ENCODE measurements around the gene IL12RB2.

IL12RB2 gene

DNA sequence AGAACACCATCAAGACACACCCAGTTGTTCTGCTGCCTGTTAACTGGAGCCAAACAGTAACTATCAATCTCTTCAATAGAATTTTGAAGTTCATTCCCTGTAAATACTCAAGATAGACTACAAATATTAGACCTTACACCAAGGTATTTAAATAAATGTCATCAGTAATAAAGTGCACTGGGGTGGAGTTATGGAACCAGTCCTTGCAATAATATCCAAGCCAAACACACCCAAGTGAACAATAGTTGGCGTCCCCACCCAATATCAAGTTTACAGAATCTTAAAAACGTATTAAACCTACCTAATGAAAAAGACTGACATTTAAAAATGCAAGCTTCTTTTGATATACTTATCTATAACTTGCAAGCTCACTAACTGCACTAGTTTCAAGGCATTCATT is 119.8 kb downstream of the IL12RB2 start:
- Histone ChIP-seq H3K36me3 (ENCODE audit: control insufficient read depth, insufficient read depth, low read length) (peaks cover 3% of the 10 kb centered on the region), H3K18ac (ENCODE audit: low read length) (no peak overlapping the region), H3K27ac (ENCODE audit: low read depth, low read length) (no peak overlapping the region), H2BK120ac (ENCODE audit: low read depth, low read length) (no peak overlapping the region), H3K79me2 (ENCODE audit: control insufficient read depth, insufficient read depth, low read length) (peaks cover 64% of the 10 kb centered on the region), H3K9ac (ENCODE audit: low read length) (peak overlapping the region; percentile 21), H3K56ac (ENCODE audit: low read length) (no peak overlapping the region), H2AK5ac (ENCODE audit: low read length) (no peak overlapping the region), H3K23ac (ENCODE audit: low read length) (no peak overlapping the region), H3K4me3 (ENCODE audit: low read length) (no peak overlapping the region), H2BK15ac (replicated peaks; ENCODE audit: low read depth) (no peak overlapping the region), H3K79me1 (ENCODE audit: low read length) (no peaks in the 10 kb centered on the region), H3K27me3 (ENCODE audit: insufficient read depth, low read length, poor library complexity) (no peaks in the 10 kb centered on the region), H3K4me1 (ENCODE audit: control insufficient read depth, low read depth, low read length) (no peaks in the 10 kb centered on the region), H4K8ac (ENCODE audit: low read depth, low read length) (no peak overlapping the region), H3K4me2 (ENCODE audit: low read length) (peak overlapping the region; percentile 8), H3K4ac (ENCODE audit: low read depth, low read length) (no peak overlapping the region), H4K5ac (ENCODE audit: low read length) (no peak overlapping the region), H2BK5ac (ENCODE audit: low read length) (no peak overlapping the region)
- DNase-seq: no peak
- WGBS (ENCODE audit: extremely low coverage, insufficient coverage, low lambda C conversion rate): no CpG with 5 or more reads among the region's 2 CpGs

DNA sequence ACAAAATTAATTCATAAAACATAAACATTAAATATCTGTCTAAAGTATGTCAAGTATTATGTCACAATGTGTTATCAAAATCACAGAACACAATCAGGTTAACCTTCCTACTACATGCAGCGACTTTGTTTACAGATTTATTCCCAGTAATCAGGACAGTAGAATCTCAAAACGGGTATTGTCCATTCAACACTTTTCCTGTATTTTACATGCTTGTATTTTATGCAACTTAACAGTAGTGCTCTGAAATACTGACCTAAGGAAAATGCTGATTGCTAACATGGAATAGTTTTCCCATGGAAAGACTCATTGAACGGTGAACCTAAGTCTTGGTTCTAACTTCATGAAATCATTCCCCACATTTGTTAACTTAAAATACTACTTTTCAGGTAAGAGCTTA is 120.3 kb downstream of the IL12RB2 start:
- no peak overlapping the region for H3K23ac ChIP-seq (ENCODE audit: low read length)
- no peak overlapping the region for H2BK15ac ChIP-seq (replicated peaks; ENCODE audit: low read depth)
- no peaks in the 10 kb centered on the region for H3K27me3 ChIP-seq (ENCODE audit: insufficient read depth, low read length, poor library complexity)
- WGBS (ENCODE audit: extremely low coverage, insufficient coverage, low lambda C conversion rate): no CpG with 5 or more reads among the region's 3 CpGs
- H3K79me2 ChIP-seq (ENCODE audit: control insufficient read depth, insufficient read depth, low read length): peaks cover 59% of the 10 kb centered on the region
- peak overlapping the region; percentile 100 for H3K9ac ChIP-seq (ENCODE audit: low read length)
- no peak overlapping the region for H3K56ac ChIP-seq (ENCODE audit: low read length)
- DNase-seq: no peak
- H3K4me1 ChIP-seq (ENCODE audit: control insufficient read depth, low read depth, low read length): no peaks in the 10 kb centered on the region
- H3K4ac ChIP-seq (ENCODE audit: low read depth, low read length): no peak overlapping the region
- H3K4me2 ChIP-seq (ENCODE audit: low read length): peak overlapping the region; percentile 8
- H3K27ac ChIP-seq (ENCODE audit: low read depth, low read length): no peak overlapping the region
- no peaks in the 10 kb centered on the region for H3K79me1 ChIP-seq (ENCODE audit: low read length)
- H3K18ac ChIP-seq (ENCODE audit: low read length): no peak overlapping the region
- H3K36me3 ChIP-seq (ENCODE audit: control insufficient read depth, insufficient read depth, low read length): peaks cover 3% of the 10 kb centered on the region
- H2BK120ac ChIP-seq (ENCODE audit: low read depth, low read length): no peak overlapping the region
- peak overlapping the region; percentile 95 for H3K4me3 ChIP-seq (ENCODE audit: low read length)
- H4K8ac ChIP-seq (ENCODE audit: low read depth, low read length): no peak overlapping the region
- H4K5ac ChIP-seq (ENCODE audit: low read length): no peak overlapping the region
- no peak overlapping the region for H2AK5ac ChIP-seq (ENCODE audit: low read length)
- no peak overlapping the region for H2BK5ac ChIP-seq (ENCODE audit: low read length)

DNA sequence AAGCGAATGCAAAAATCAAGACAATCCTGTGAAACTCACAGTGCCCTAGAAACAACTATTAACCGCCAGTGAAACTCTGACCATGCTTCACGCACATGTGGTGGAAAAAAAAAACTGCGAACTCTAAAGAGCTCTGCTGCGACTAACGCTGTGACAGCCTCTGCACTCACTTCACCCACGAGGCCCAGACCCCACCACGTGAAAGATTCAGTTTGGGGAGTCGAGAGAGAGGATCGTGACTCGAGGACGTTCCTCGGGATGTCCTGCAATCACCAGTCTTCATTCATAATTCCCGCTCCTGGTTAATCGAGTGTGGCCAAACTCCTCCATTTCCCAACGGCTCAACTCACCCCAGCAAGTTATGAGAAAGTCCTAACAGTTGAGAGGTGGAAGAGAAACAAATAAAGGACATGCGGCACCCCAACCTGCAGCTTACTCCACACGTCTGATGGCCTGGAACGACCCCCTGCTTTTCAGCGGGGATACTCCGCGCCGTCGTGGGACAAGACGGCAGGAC is 121.4 kb downstream of the IL12RB2 start:
- Histone ChIP-seq H3K18ac (ENCODE audit: low read length) (no peak overlapping the region), H3K4me1 (ENCODE audit: control insufficient read depth, low read depth, low read length) (no peaks in the 10 kb centered on the region), H4K5ac (ENCODE audit: low read length) (no peak overlapping the region), H3K56ac (ENCODE audit: low read length) (peak overlapping the region; percentile 99), H3K4ac (ENCODE audit: low read depth, low read length) (peak overlapping the region; percentile 27), H3K4me3 (ENCODE audit: low read length) (peak overlapping the region; percentile 95), H2BK5ac (ENCODE audit: low read length) (no peak overlapping the region), H3K27me3 (ENCODE audit: insufficient read depth, low read length, poor library complexity) (no peaks in the 10 kb centered on the region), H2BK15ac (replicated peaks; ENCODE audit: low read depth) (no peak overlapping the region), H3K79me2 (ENCODE audit: control insufficient read depth, insufficient read depth, low read length) (peaks cover 51% of the 10 kb centered on the region), H3K27ac (ENCODE audit: low read depth, low read length) (no peak overlapping the region), H3K23ac (ENCODE audit: low read length) (no peak overlapping the region), H2AK5ac (ENCODE audit: low read length) (no peak overlapping the region), H4K8ac (ENCODE audit: low read depth, low read length) (no peak overlapping the region), H3K9ac (ENCODE audit: low read length) (peak overlapping the region; percentile 100), H2BK120ac (ENCODE audit: low read depth, low read length) (no peak overlapping the region), H3K36me3 (ENCODE audit: control insufficient read depth, insufficient read depth, low read length) (peaks cover 3% of the 10 kb centered on the region), H3K4me2 (ENCODE audit: low read length) (peak overlapping the region; percentile 78), H3K79me1 (ENCODE audit: low read length) (no peaks in the 10 kb centered on the region)
- no CpG with 5 or more reads among the region's 25 CpGs for WGBS (ENCODE audit: extremely low coverage, insufficient coverage, low lambda C conversion rate)
- DNase-seq: no peak

DNA sequence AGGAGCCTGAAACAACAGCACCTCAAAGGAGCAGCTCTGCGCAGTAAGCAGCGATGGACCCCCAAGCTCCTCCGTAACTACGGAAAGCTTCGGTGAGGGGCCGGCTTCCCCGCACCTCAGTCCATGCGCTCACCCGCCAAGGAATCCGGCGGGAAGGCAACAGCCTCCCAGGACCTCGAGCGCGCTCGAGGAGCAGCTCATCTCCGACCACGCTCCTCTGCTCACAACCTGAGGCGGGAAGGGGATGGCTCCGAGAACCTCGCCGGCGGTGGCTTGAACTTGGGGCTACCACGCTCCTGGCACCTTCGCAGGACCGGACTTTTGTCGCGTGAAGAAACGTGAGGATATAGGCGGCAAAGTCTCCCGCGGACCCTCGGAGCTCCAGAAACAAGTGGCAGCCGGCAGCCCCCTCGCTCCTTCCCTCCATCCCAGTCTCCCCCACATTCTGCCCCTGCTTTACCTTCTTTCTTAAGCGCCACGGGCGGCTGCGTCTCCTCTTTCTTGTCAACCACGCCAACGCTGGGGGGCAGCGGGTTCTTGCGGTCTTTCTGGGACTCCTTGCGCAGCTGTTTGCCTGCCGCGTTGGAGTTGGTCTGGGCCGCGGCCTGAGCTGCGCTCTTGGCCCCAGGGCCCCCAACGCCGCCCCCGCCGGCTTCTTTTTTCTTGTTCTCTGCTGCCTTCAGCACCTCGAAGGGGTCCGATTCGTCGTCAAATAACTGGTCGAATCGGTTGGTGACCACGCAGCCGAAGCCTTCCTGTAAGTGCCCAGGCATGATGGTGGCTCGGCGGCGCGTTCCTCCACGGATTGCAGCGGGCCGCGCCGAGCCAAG is 122.1 kb downstream of the IL12RB2 start:
- no peak overlapping the region for H4K5ac ChIP-seq (ENCODE audit: low read length)
- no peaks in the 10 kb centered on the region for H3K27me3 ChIP-seq (ENCODE audit: insufficient read depth, low read length, poor library complexity)
- peak overlapping the region; percentile 4 for H3K18ac ChIP-seq (ENCODE audit: low read length)
- peak; percentile 40 for DNase-seq
- H3K4me2 ChIP-seq (ENCODE audit: low read length): peak overlapping the region; percentile 78
- WGBS (ENCODE audit: extremely low coverage, insufficient coverage, low lambda C conversion rate): no CpG with 5 or more reads among the region's 69 CpGs
- H2AK5ac ChIP-seq (ENCODE audit: low read length): peak overlapping the region; percentile 49
- peak overlapping the region; percentile 74 for H3K23ac ChIP-seq (ENCODE audit: low read length)
- no peak overlapping the region for H2BK120ac ChIP-seq (ENCODE audit: low read depth, low read length)
- H2BK5ac ChIP-seq (ENCODE audit: low read length): peak overlapping the region; percentile 54
- no peak overlapping the region for H4K8ac ChIP-seq (ENCODE audit: low read depth, low read length)
- peak overlapping the region; percentile 100 for H3K9ac ChIP-seq (ENCODE audit: low read length)
- no peaks in the 10 kb centered on the region for H3K4me1 ChIP-seq (ENCODE audit: control insufficient read depth, low read depth, low read length)
- H2BK15ac ChIP-seq (replicated peaks; ENCODE audit: low read depth): no peak overlapping the region
- H3K56ac ChIP-seq (ENCODE audit: low read length): peak overlapping the region; percentile 99
- H3K4me3 ChIP-seq (ENCODE audit: low read length): peak overlapping the region; percentile 95
- peaks cover 48% of the 10 kb centered on the region for H3K79me2 ChIP-seq (ENCODE audit: control insufficient read depth, insufficient read depth, low read length)
- no peaks in the 10 kb centered on the region for H3K79me1 ChIP-seq (ENCODE audit: low read length)
- H3K36me3 ChIP-seq (ENCODE audit: control insufficient read depth, insufficient read depth, low read length): peaks cover 3% of the 10 kb centered on the region
- H3K27ac ChIP-seq (ENCODE audit: low read depth, low read length): no peak overlapping the region
- H3K4ac ChIP-seq (ENCODE audit: low read depth, low read length): peak overlapping the region; percentile 27

DNA sequence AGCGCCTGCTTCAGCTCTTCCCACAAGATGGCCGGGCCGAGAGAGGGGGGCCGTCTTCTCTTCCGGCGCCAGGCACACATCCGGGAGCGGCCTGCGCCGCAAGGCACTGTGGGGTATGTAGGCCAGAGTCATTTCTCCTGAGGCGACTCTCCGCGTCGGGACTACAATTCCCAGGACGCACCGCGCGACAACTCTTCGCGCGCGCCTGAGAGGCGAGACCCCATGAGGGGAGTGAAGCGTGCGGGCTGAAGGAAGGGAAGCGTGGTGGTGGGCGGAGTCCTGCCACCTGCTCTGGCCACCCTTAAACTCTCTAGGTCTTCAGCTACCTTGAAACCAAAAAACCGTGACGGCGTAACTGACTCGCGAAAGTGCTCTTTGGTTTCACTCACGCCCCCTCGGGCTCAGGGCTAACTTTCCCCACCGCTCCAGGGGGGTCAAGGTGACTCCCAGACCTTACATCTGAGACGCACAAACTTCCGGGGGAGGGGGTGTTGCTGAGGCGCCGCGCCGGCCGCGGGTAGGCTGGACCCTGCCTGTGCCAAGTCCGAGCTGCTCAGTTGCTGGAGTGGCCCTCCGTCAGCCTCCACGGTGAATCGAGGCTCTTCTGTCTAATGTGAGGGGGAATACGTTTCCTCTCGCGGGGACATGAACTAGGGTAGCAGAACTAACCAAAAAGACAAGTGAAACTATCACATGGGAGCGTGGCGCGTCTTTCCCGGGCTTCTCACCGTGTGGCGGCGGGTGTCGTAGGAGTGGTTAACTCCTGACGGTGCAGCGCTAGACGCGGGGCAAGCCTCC is 122.9 kb downstream of the IL12RB2 start, which contains the start of gene SERBP1:
Gene SERBP1, minus strand, starts transcription at position 45 of the 798 bp plus-strand sequence. CDS start 102 bp downstream, outside the sequence.
- peak within 1 kb of the TSS; percentile 13 for H3K27ac ChIP-seq (ENCODE audit: low read depth, low read length)
- peak within 1 kb of the TSS; percentile 54 for H2BK5ac ChIP-seq (ENCODE audit: low read length)
- no peak within 1 kb of the TSS for H4K5ac ChIP-seq (ENCODE audit: low read length)
- peak within 1 kb of the TSS; percentile 27 for H3K4ac ChIP-seq (ENCODE audit: low read depth, low read length)
- H4K8ac ChIP-seq (ENCODE audit: low read depth, low read length): no peak within 1 kb of the TSS
- peak within 1 kb of the TSS; percentile 100 for H3K9ac ChIP-seq (ENCODE audit: low read length)
- H3K4me3 ChIP-seq (ENCODE audit: low read length): peak within 1 kb of the TSS; percentile 95
- H2AK5ac ChIP-seq (ENCODE audit: low read length): peak within 1 kb of the TSS; percentile 49
- H2BK15ac ChIP-seq (replicated peaks; ENCODE audit: low read depth): no peak within 1 kb of the TSS
- peak within 1 kb of the TSS; percentile 78 for H3K4me2 ChIP-seq (ENCODE audit: low read length)
- H3K56ac ChIP-seq (ENCODE audit: low read length): peak within 1 kb of the TSS; percentile 99
- H3K23ac ChIP-seq (ENCODE audit: low read length): peak within 1 kb of the TSS; percentile 74
- WGBS (ENCODE audit: extremely low coverage, insufficient coverage, low lambda C conversion rate): no CpG with 5 or more reads among the region's 62 CpGs
- no peaks in the 10 kb centered on the region for H3K4me1 ChIP-seq (ENCODE audit: control insufficient read depth, low read depth, low read length)
- peak within 1 kb of the TSS; percentile 24 for H3K18ac ChIP-seq (ENCODE audit: low read length)
- peak; percentile 99 for DNase-seq
- peaks cover 3% of the 10 kb centered on the region for H3K36me3 ChIP-seq (ENCODE audit: control insufficient read depth, insufficient read depth, low read length)
- no peak within 1 kb of the TSS for H2BK120ac ChIP-seq (ENCODE audit: low read depth, low read length)
- H3K79me1 ChIP-seq (ENCODE audit: low read length): no peaks in the 10 kb centered on the region
- H3K79me2 ChIP-seq (ENCODE audit: control insufficient read depth, insufficient read depth, low read length): peaks cover 45% of the 10 kb centered on the region
- H3K27me3 ChIP-seq (ENCODE audit: insufficient read depth, low read length, poor library complexity): no peaks in the 10 kb centered on the region
